Suppressor macrophage treated with lipopolysaccharide for 4 hours (primary cell): ENCODE measurements around the gene PDS5B.

ENCODE experiments used
- DNase-seq: peaks from one replicate; pipeline ENCODE4 v3.0.0-alpha.2; 2020

The PDS5B gene

DNA sequence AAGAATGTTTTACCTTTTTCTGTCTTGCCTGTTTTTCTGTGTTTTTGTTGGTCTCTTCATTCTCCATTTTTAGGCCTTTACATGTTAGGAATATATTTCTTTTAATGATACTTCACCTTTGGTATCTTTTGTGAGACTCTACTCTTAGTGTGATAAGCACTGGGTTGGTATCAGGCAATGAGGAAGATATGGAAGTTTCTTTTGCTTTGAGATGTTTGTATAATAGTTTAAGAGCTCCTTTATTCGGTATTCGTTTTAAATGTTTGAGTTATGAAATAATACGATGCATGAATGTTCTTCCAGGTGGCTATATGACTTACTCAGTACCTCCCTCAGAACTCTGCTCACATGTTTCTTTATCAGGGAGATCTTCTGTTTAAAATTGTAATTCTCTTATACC lies 144.8 kb downstream of the PDS5B start:
- no peak for DNase-seq

DNA sequence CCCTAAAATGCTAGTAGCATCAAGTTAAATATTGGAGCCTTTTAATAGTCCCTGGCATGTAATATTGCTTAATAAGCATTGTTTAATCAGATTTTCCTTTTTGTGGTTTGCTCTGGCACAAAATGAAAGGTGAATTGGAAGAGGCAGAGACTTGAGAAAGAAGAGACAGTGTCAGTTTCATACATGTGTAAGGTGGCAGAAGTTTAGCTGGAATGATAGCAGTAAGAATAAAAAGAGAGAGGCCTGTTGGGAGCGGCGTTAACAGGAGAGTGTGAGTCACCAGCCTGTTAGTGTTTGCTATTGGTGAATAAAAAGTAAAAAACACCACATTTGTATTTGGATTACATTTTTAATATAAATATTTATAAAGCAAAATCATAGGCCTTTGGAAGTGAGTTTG lies 145.3 kb downstream of the PDS5B start:
- DNase-seq: no peak

DNA sequence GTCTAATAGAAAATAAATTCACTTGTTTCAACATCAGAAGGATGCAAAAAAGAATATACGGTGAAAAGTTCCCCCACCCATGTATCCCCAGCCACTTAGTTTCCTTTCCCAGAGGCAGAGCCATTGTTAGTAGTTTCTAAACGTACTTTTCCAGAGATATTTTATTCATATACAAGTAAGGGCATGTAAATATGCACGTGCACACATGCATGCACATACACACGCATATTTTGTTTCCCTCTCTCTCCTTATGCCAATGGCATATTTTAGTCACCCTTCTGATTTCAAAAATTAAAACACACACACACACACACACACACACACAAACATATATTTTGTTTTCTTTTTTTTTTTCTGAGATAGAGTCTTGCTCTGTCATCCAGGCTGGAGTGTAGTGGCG lies 147.4 kb downstream of the PDS5B start:
- no peak for DNase-seq

DNA sequence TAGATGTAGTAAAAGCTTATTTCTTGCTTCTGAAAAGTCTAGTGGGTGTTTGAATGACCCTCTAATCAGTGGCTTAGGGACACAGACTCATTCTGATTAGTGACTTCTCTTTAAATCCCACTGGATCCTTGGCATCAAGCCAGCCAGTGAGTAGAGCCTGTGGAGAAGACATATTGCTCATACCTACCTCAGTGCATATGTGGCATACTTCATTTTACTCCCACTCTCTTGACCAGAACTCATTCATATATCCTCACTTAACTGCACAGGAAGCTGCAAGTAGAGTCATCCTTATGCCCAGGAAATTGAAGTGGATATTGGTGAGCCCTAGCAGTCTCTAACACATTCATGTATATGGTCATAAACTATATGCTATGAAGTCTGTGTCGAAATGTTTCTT lies 148.3 kb downstream of the PDS5B start:
- DNase-seq: peak; percentile 48

DNA sequence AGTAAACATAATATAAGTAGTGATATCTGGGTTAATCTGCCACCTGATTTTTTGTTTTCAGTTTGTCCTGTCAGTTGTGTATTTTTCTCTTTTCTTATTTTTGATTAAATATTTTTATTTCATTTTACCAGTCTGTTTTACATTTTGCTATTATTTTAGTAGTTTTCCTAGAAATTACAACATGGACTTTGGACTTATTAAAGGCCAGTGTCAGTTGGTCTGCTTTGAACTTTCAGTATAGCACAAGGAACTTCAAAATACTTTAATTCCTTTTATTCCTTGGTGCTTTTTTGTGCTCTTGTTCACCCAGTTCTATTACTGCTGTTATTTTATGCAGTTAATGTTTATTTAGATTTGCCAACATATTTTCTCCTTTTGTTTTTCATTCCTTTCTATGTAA lies 149.6 kb downstream of the PDS5B start:
- DNase-seq: no peak

DNA sequence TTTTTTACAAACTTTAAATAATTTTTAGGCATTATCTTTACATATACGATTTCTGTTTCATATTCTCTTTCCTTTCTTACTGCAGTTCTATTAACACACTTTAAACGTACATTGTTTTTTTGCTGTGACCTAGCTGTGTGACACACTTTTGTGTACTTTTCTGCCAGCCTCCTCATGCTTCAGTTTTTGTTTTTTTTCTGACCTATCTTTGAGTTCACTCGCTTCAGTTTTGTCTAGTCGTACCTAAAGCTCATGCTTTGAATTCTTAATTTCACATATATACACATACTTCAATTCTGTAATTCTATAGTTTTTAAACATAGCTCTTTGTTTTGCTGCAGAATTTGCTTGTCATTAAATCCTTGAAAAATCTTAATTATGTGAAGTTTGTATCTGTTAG lies 150.4 kb downstream of the PDS5B start:
- DNase-seq: no peak

DNA sequence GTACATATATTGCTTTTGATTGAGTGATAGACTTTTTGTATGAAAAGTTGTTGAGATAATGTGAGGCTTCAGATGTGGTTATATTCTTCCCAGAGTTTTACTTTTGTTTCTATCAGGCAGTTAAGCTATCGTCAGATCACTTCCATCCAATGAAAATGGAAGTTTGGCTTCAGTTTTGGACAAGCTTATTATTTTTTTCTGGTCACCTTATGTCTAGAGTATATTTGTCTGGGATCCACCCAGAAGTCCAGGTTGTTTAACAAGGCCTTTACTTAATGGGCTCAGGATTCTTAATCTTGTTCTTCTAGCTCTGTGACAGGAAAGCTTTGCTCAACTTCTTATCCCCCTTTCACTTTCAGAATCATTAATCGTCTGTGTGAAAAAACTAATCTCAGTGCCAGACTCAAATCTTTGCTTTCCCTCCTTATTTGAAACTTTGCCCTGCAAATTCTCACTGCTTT lies 150.9 kb downstream of the PDS5B start:
- peak; percentile 63 for DNase-seq

DNA sequence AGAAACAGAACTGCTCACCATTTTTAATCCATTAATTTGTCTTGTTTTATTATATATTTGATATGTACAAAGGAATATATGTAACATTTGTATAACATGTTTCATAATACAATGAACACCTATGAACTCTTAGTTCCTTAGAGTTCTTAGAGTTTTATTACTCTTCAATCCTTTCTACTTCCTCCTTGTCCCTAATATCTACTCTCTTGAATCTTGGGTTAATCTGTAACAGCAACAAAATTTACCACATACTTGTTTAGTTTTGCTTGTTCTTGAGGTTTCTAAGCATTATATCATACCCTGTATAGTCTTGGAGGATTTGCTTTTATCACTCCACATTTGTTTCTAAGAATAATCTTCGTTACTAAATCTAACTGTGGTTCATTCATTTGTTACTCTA lies 151.4 kb downstream of the PDS5B start:
- no peak for DNase-seq

DNA sequence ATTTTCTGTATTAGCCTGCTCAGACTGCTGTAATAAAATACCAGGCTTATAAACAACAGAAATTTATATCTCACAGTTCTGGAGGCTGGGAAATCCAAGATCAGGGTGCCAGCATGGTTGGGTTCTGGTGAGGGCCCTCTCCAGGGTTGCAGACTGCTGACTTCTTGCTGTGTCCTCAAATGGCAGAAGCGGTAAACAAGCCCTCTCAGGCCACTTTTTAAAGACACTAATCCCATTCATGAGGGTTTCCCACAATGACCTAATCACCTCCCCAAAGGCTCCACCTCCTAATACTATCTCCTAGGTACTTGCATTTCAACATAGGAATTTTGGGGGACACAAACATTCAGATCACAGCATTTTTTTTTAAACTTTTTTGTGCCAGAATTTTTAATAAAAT lies 159.3 kb downstream of the PDS5B start:
- no peak for DNase-seq

DNA sequence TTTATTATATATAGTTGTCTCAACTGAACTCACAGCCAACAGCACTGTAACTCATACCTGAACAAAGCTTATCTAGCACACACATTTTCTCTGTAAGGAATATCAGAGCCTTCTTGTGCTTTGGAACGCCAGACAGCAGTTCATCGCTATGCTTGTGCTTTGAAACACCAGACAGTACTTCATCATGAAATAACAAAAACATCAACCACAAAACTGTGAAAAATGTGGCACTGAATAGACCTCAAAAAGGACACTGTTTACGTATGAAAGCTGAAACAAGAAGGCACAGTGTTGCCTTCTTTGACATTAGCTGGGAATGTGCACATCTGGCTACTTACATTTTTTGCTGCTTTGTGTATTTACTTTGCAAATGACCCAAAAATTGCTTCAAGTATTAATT lies 160.2 kb downstream of the PDS5B start:
- DNase-seq: no peak

DNA sequence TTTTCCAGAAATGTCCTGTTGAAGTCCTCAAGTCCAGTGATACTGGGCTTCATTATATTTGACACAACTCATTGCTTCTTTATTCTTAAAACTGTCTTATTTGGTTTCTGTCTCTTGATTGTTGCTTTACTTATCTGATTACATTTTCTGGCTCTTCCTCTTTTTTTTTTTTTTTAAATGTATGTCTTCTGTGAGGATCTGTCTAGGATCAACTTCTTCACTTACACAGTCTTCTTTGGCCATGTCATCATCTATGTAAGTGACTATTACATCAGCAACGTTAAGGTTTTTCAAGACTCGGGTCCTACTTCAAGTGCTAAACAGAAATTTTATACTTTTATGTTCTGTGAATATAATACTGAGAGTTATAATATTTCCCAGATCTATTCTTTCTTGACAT lies 162.1 kb downstream of the PDS5B start:
- no peak for DNase-seq

DNA sequence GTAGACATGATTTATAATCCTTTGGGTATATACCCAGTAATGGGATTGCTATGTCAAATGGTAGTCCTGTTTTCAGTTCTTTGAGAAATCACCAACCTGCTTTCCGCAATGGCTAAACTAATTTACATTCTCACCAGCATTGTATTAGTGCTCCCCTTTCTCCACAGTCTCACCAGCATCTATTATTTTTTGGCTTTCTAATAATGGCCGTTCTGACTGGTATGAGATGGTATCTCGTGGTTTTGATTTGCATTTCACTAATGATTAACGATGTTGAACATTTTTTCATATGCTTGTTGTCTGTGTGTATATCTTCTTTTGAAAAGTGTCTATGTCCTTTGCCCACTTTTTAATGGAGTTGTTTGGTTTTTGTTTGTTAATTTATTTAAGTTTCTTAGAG lies 165.1 kb downstream of the PDS5B start:
- no peak for DNase-seq

DNA sequence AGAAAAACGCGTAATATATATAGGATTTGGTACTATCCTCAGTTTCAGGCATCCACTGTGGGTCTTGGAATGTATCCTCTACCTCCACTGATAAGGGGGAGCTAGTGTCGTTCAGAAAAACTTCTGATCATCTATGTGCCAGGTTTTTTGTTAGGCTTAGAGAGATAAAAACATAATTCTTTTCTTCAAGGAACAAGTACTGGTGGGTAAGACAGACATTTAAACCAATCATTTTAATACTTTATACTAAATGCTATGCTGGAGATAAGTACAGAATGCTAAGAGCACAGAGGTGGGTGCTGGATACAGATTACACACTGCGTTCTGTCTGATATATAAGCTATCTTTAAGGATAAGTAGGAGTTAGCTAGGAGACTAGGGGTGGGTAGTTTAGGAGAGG lies 166.1 kb downstream of the PDS5B start:
- no peak for DNase-seq

DNA sequence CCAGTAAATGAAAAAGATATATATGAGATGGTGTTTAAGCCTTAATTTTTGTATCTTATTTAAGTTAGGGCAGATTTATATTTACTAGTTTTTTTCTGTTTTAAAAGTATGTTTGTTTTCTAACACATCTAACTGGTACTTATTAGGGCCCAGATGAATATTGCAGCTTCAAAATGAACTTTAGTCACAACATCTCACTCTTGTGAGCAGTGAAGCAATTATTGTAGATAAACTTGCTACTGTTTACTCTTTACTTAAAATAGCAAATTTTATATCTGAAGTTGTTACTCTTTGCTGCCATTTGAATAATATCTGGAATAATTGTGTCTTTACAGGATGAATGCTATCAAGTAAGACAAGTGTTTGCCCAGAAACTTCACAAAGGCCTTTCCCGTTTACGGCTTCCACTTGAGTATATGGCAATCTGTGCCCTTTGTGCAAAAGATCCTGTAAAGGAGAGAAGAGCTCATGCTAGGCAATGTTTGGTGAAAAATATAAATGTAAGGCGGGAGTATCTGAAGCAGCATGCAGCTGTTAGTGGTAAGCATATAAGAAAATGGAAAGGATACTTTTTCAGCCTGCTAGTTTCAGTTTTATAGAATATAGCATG lies 166.8 kb downstream of the PDS5B start:
- DNase-seq: no peak

DNA sequence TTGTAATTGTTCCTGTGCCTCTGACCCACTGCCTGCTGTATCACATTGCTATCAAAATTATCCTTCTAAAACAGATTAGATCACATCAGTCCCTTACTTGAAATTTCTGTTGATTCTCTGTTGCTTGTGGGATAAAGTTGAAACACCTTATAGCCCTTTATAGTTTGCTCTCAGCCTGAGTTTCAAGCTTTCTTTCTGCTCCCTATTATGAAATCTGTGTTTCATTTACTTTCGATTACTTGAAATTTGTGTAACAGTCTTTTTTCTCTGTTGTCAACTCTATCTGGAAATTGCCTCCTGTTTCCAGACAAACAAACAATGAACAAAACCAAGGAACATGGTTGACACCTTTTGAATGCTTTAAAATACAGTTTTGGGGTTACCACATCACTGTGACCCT lies 167.9 kb downstream of the PDS5B start:
- no peak for DNase-seq

DNA sequence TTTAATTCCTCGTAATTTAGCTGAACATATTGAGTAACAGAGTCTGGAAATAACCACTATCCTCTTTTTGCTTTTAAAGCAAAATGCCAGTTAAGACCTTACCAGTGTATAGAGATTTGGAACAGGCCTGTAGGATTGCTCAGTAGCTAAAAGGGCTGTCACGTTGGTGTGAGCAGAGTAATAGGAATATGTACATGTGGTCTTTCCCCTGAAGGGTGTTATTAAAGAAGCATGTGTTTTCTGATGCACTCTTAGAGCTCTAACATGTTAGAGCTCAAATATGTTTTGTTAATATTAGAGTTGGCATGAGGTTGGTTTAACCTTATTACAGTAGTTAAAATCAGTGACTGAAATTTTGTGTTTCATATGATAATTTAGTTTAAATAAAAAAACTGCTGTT lies 172.9 kb downstream of the PDS5B start:
- no peak for DNase-seq

DNA sequence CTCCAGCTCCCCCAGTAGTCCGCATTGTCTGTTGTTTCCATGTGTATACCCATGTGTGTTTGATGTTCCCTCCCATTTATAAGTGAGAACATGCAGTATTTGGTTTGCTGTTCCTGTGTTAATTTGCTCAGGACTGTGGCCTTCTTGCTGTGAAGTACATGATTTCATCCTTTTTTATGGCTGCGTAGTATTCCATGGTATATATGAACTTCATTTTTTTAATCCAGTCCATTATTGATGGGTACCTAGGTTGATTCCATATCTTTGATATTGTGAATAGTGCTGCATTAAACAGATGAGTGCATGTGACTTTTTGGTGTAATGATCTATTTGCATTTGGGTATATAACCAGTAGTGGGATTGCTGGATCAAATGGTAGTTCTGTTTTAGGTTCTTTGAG lies 175.2 kb downstream of the PDS5B start:
- DNase-seq: no peak

DNA sequence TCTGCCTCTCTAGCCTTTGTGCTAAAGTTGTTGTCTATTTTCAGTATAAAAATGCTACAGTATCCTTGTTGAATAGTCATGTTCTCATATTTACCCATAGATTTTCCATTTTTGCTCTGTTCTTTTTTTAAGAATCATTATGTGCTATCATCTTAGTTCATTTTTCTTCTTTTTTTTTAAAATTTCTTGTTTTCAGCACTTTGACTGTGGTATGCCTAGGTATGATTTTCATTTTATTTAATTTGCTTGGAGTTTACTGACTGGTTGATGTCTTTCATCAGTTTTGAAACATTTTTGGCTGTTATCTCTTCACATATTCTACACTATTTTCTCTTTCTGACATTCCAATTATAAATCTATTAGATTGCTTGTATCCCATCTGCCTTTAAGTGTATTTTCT lies 192.9 kb downstream of the PDS5B start:
- no peak for DNase-seq

DNA sequence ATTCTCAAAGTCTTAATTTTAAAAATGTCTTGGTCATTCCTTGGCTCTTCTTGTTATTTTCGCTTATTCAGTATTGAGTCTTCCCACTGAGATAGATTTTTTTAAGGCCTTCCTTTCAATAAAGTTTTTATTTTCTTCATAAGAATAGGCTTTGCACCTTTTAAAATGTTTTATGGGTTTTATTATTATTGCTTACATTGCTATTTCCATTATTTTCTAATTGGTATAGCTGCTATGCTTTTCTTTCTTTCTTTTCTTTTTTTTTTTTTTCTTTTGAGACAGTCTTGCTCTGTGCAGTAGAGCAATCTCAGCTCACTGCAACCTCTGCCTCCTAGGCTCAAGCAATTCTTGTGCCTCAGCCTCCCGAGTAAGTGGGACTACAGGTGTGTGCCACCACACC lies 195.7 kb downstream of the PDS5B start:
- no peak for DNase-seq

DNA sequence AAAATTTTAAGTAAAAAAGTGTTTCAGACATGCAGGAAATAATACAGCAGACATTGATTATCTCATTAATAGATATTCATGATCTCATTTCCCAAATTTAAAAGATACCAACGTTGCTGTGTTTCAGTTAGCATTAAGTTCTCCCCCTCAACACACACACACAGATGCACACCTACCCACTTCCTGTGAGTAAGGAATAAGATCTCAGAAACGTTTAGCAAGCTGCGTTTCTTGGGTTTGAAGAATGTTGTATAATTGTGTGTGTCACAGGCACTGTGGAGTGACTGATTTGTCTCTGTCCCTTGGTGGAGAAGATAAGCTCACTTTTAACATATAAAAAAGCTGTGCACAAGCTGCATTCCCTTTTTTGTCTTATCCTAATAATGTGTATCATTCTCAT lies 196.8 kb downstream of the PDS5B start:
- DNase-seq: peak; percentile 9

DNA sequence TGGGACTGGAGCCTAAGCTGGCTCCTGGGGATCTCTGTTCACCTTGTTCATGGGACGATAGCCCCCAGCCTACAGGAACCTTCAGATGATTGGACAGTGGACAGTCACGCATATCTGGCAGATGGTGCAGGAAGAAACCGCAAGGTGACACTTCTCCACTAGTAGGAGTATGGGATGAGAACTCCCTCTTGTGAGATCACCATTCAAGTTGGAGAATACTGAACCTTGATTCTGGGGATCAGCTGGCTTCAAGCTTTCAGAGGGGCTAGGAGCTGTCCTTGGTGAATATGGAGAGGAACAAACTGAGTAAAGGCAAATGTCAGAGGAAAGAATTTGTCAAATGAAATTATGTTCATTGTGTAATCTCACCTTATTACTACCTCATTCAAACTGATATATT lies 204.5 kb downstream of the PDS5B start:
- no peak for DNase-seq

DNA sequence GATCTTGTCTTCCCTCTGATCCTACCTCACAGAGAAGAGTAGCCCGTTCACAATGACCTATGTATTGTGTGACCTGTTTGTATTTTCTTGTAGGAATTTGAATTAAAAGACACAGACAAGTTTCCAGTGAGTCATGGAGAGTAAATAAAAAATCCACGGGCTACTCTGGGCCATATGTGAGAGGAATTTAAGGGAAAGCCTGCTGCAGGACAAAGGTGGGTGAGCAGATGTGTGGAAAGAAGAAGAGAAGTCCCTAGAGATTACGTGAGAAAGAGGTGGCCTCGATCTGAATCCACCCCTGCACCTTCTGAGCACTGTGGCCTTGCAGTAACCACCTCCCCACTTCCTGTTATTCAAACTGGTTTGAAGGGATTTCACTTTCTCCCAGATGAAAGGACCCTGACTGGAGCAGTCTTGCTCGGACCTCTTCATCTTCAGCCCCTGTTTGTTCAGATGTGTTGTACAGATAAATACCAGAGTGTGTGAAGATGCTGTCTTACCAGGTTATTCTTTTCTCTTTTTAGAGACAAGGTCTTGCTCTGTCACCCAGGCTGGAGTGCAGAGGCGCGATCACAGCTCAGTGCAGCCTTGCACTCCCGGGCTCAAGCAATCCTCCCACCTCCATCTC lies 205.4 kb downstream of the PDS5B start:
- no peak for DNase-seq

DNA sequence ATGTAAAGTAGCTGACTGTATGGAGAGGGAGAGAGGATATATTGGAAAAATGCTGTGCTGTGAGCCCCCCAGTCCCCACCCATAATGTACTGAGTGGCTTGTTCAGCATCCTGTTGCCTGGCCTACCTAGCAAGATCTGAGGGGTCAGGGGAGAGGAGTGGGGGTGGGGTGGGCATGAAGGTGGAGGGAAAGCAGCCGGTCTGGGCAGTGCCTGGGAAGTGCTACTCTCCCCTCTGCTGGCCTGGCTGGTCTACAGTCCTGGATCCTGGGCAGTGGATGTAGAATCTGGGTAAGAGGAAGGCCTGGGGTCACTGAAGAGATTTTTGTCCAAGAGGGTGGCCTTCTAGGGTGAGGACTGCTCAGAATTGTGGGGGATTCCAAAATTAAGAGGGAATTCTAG lies 210.5 kb downstream of the PDS5B start:
- DNase-seq: no peak

DNA sequence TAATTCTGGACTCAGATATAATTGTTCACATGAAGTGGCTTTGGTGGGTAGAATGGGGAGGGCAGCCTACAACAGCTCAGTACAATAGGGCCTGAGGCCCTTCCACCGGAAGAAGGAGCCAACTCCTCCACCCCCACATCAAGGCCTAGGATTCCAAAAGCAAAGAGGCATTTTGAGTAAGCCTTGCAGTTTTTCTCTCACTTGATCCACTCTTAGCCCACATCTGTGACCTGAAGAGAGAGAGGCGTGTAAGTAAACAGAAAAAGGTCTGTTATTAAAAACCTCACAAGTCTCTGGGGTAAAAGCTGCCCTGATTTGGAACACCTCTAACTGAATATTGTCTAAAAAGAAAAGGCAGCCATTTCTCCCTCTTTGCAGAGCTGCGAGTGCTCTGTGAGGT lies 215.9 kb downstream of the PDS5B start:
- no peak for DNase-seq

DNA sequence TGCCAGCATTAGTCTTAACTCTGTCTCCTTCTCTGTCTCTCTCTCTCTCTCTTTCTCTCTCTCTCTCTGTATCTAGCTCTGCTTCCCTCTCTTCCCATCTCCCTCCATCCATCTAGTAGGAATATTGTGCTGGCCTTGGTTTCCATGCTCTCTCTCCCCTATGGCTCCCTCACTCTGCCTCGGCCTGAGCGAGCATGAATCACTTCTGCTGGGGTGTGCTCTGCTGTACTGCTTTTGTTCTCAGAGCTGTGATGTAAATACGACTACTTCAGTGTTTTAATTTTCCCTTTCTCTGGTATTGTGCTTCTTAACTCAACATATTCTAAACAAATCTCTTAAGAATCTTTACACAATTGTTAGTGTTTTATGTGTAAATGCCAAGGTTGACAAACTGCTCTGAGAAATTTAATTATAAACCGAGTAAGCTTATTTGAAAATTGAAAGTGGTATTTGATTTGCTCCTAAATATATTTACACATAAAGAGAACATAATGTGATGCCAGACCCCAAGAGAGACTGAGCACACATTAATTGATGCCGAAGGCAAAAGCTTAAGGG lies 218.5 kb downstream of the PDS5B start:
- no peak for DNase-seq
